GM13976 (cell line): ENCODE measurements around the gene GRIK5.
A peak's percentile ranks its signal among the peaks of the same experiment; 100 is the strongest.

ENCODE experiments used
- DNase-seq: peaks from one replicate; pipeline ENCODE4 v3.0.0; 2012; ENCODE audit warnings: low spot score
- in situ Hi-C: fragments of 300-500 bp; cut with MboI; formaldehyde crosslinking; loops from one replicate; pipeline ENCODE4 v1.12.0; 2022; ENCODE audit warnings: low sequenced_read_pairs, mixed read lengths, inconsistent platforms; ENCODE audit not compliant: unreplicated experiment
- TF ChIP-seq, protein P1 (sequence below): IDR thresholded peaks from 2 replicates; pipeline ENCODE4 v1.5.1; 2012; ENCODE audit warnings: borderline replicate concordance, mild to moderate bottlenecking; ENCODE audit not compliant: insufficient read depth; ENCODE audit errors: extremely low read depth, missing control alignments, control extremely low read depth

Gene GRIK5

DNA sequence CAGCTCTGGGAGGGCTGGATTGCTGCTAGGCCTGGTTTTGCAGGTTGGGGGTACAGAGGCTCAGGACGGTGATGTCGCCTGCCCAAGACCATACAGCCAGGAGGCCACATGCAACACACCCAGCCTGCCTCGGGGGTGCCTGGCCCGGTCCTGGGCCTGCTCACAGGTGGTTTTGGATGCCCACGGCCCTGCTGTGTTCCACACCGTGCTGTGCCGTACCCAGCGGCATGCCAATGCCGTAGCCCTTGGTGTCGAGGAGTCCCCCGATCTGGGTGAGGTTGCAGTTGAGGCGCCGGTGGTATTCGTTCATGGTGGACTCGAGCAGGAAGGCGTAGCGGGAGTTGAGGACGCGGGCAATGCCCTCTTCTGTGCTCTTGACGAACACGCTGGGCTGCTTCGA lies 64.5 kb downstream of the GRIK5 start:
- in situ Hi-C loops = no loop called here
- TF ChIP-seq, protein P1, sequence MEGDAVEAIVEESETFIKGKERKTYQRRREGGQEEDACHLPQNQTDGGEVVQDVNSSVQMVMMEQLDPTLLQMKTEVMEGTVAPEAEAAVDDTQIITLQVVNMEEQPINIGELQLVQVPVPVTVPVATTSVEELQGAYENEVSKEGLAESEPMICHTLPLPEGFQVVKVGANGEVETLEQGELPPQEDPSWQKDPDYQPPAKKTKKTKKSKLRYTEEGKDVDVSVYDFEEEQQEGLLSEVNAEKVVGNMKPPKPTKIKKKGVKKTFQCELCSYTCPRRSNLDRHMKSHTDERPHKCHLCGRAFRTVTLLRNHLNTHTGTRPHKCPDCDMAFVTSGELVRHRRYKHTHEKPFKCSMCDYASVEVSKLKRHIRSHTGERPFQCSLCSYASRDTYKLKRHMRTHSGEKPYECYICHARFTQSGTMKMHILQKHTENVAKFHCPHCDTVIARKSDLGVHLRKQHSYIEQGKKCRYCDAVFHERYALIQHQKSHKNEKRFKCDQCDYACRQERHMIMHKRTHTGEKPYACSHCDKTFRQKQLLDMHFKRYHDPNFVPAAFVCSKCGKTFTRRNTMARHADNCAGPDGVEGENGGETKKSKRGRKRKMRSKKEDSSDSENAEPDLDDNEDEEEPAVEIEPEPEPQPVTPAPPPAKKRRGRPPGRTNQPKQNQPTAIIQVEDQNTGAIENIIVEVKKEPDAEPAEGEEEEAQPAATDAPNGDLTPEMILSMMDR = no peak

DNA sequence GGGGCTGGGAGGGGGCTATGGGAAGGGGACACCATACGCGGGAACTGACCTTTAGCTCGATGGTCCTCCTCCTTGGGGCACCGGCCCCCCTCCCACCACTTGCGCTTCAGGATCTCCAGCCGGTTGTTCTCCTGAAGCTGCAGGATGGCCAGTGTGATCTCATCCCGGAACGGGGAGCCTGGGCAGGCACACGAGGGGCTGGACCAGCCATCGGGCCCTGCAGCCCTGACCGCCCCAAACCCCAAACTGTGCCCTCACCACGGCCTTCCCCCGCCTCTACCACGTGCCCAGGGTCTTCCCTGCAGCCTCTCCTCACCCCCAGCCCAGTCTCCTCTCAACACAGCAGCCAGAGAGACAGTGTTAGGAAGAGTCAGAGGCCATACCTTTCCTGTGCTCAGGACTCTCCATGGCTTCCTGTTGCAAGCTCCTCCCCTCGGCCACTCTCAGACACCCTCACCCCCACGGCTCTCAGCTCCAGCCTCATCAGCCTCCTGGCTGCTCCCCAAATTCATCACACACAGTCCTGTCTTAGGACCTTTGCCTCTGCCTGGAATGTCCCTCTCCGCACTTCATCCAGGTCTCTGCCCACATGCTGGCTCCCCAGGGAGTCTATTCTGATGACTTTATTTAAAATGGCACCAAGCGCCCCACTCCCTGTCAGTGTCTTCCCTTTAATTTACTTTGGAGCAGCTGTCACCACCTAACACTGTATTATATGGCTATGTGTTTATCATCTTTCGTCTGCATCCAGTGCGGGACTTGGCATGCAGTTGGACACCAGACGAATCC lies 66.3 kb downstream of the GRIK5 start:
- no peak for DNase-seq
- in situ Hi-C loops = no loop called here
- TF ChIP-seq, protein P1 = no peak

More for the DNA sequence above, 64.5 kb downstream of the GRIK5 start:
- no peak for DNase-seq

DNA sequence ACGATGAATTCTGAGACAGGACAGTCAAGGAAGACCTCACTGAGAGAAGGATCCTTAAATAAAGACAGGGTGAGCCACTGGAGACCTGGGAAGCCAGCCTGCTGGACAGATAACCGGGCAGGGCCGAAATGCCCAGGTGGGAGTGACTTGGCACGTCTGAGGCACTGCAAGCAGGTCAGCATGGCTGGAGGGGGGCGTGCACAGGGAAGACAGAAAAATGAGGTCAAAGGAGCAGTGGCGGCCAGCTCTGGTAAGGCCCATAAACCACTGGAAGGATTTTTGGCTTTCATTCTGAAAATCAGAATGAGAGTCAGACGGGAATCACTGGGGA lies 70.2 kb downstream of the GRIK5 start:
- TF ChIP-seq, protein P1 = no peak
- in situ Hi-C loops = no loop called here
- DNase-seq = no peak

DNA sequence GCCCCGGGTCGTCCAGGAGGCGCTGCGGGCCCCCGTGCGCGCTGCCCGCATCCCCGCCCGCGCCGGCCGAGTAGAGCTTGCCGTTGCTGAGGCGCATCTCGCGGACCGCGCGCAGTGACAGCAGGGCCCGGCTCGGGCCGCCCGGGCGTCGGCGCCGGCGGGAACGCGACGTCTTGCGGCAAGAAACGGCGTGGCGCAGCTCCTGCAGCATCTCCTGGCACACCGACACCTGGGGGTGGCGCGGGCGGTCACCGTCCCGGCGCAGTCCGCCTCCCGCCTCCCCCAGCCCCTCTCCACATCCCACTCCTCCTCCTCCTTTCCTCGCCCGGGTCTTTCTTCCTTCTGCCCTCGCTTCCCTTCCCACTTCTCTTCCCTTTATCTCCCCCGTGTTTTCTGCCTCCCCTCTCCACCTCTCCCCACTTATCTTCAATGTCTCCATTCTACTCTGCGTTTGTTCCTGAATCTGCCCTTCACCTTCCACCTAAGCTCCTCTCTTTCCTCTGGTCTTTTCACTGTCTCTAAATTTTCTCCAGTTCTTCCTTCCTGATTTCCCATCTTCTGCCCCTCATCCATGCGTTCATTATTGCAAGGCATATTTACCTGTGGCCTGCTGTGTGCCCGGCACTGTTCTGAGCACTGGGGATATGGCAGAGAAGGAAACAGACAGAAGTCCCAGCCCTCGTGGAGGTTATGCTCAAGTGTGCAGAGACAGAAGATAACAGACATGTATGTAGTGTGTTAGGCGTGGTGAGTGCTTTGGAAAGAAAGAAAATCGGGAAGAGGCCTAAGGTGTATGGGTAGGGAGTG lies 70.7 kb downstream of the GRIK5 start:
- in situ Hi-C loops = no loop called here
- no peak for DNase-seq

DNA sequence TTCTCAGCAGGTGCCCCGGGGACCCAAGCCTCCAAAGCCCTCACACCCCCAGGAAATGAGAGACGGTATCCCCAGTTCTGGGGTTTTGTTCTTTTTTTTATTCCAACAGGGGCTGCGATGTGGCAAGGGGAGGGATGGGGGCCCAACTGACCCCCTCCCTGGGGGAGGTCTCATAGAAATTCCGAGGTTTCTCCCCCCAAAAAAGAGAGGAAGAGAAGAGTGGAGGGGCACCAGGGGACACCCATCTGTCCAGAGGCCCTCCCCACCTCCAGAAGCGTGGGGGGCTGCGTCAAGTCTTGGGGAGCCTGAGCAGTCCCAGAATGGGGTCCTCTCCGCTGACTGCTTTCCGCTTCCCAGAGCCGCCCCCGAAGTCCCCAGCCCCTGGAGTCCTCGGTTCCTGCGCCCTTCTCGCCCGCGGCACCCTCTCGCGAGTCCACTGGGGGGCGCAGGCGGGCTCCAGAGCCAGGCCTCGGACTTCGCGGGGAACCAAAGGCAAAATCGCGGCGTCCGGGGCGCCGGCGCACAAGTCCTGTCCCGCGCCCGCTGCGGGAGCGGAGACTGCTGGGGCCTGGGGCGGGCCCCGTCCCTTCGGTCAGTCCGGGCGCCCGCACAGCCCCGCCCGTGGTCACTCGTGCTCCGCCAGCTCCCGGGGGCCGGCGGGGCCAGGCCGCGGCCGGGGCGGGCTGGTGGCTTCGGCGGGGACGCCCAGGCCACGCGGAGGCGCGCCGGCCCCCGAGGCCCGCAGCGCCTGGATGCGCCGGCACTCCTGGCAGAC lies 71.6 kb downstream of the GRIK5 start:
- in situ Hi-C loops = no loop called here
- TF ChIP-seq, protein P1 = peak; percentile 54
- DNase-seq = peak; percentile 84

More for the DNA sequence above, 70.7 kb downstream of the GRIK5 start:
- TF ChIP-seq, protein P1 = no peak

DNA sequence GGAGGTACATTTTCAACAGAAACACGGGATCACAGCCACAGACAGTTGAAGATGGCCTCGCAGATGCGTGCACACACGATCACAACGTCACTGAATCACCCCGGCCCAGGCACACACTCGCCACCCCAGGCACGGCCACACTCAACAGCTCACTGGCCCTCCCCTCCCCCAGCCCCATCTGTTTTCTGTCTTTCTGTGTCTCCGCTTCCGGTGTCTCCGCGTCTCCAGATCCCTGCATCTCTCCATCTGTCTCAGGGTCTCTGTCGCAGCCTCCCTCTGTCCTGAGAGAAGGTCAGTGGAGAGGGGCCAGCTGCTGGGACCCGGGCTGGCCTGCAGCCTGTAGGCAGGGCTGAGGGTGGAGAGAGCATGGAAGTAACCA lies 72.2 kb downstream of the GRIK5 start:
- in situ Hi-C loops = no loop called here
- TF ChIP-seq, protein P1 = no peak
- DNase-seq = no peak
